OCI-LY7 (cell line): Measurements from ENCODE around the gene RASL11A.
"Not testable (repeated sequence)": the region's sequence is repeated elsewhere in the genome, so short reads cannot be mapped to it uniquely, and the experiment has no call there.

Source experiments
- EZH2phosphoT487 ChIP-seq: fragments of 200-600 bp; sonication (generic); IDR thresholded peaks from 2 replicates; pipeline ENCODE4 v1.6.1; 2018; ENCODE audit warnings: low read depth, borderline replicate concordance, mild to moderate bottlenecking, mixed run types, antibody characterized with exemption, low read length, moderate library complexity, mixed read lengths
- TF ChIP-seq, protein P1 (sequence below): fragments of 200-600 bp; sonication (generic); conservative IDR thresholded peaks from 2 replicates; pipeline ENCODE4 v1.5.1; 2014; ENCODE audit warnings: mild to moderate bottlenecking, antibody characterized with exemption, low read length, moderate library complexity, mixed read lengths

DNA sequence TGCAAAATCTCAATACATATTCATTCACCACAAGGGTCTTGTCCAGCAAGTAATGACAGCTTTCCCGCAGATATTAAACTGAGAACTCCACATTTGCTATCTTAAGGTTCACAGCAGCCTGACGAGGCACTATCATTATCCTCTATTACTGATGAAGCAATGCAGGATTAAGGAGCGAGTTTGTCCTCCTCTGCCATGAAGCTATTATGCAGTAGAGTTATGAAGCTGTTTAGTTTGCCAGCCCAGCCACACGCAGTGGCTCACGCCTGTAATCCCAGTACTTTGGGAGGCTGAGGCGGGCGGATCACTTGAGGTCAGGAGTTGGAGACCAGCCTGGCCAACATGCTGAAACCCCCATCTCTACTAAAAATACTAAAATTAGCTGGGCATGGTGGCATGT, 29.8 kb downstream of the RASL11A start:
- TF ChIP-seq, protein P1, sequence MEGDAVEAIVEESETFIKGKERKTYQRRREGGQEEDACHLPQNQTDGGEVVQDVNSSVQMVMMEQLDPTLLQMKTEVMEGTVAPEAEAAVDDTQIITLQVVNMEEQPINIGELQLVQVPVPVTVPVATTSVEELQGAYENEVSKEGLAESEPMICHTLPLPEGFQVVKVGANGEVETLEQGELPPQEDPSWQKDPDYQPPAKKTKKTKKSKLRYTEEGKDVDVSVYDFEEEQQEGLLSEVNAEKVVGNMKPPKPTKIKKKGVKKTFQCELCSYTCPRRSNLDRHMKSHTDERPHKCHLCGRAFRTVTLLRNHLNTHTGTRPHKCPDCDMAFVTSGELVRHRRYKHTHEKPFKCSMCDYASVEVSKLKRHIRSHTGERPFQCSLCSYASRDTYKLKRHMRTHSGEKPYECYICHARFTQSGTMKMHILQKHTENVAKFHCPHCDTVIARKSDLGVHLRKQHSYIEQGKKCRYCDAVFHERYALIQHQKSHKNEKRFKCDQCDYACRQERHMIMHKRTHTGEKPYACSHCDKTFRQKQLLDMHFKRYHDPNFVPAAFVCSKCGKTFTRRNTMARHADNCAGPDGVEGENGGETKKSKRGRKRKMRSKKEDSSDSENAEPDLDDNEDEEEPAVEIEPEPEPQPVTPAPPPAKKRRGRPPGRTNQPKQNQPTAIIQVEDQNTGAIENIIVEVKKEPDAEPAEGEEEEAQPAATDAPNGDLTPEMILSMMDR = not testable (repeated sequence)
- TF ChIP-seq EZH2phosphoT487 = not testable (repeated sequence)
